ENCODE results near the gene HIF1AN.
"Not testable (repeated sequence)": the region's sequence is repeated elsewhere in the genome, so short reads cannot be mapped to it uniquely, and the experiment has no call there.

Gene HIF1AN

DNA sequence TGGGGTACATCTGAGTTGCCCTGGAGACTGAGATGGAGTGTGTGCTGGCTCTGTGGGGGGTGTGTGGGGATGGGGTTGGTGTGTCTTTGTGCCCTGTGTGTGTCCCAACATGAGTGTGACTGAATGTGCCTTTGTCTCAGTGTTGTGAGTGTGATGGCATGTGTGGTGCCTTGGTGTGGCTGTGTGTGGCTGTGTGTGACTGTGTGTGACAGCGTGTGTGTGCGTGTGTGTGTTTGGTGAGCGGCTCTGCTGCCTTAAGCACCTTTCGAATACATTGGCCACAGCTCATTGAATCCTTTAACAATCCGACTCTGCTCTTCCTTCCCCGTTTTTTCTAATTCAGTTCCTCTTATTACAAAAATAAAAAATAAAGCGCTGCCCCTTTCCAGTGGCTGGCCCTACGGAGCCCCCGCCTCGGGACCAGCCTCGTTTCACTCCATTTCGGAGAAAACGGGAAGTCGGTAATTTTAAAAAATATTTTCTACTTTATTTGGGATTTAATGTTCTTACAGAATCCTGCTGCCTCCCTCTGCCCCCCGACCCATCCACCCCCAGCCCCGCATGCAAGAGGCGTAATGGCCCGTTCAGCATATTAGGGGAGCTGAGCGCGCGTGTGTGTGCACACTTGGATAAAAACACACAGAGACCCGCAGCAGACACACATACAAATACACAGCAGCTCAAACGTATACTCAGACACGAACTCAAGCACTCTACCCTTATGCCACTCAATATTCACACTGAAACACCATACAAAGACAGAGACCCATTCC lies 35.5 kb downstream of the HIF1AN start:
- in situ Hi-C loops (cut with HindIII; ENCODE audit: low pct_ligation_motif_present, low sequenced_read_pairs) = no loop called here
- no peaks in the 10 kb centered on the region for H3K36me3 ChIP-seq (replicated peaks)
- H3K27me3 ChIP-seq (replicated peaks) = peaks cover 34% of the 10 kb centered on the region
- no peak overlapping the region for H3K27ac ChIP-seq
- no peak for DNase-seq
- TF ChIP-seq, protein P1, sequence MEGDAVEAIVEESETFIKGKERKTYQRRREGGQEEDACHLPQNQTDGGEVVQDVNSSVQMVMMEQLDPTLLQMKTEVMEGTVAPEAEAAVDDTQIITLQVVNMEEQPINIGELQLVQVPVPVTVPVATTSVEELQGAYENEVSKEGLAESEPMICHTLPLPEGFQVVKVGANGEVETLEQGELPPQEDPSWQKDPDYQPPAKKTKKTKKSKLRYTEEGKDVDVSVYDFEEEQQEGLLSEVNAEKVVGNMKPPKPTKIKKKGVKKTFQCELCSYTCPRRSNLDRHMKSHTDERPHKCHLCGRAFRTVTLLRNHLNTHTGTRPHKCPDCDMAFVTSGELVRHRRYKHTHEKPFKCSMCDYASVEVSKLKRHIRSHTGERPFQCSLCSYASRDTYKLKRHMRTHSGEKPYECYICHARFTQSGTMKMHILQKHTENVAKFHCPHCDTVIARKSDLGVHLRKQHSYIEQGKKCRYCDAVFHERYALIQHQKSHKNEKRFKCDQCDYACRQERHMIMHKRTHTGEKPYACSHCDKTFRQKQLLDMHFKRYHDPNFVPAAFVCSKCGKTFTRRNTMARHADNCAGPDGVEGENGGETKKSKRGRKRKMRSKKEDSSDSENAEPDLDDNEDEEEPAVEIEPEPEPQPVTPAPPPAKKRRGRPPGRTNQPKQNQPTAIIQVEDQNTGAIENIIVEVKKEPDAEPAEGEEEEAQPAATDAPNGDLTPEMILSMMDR (IDR thresholded peaks at IDR 0.05; ENCODE audit: low read depth, low read length, missing control alignments) = no peak
- H3K4me3 ChIP-seq (ENCODE audit: low read depth, low read length) = no peak overlapping the region

DNA sequence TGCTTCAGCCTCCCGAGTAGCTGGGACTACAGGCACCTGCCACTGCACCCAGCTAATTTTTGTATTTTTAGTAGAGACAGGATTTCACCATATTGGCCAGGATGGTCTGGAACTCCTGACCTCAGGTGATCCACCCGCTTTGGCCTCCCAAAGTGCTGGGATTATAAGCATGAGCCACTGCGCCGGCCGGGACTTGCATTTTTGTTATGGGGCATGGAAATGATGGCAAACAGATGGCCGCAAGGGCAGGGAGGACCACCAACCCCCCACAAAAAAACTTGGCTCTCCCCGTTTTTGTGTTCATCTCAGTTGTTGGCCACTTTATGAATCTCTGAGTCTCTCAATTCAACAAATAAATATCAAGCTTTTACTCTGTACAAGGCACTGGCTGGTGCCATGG lies 39.4 kb downstream of the HIF1AN start:
- H3K27ac ChIP-seq; H3K27me3 ChIP-seq (replicated peaks); H3K36me3 ChIP-seq (replicated peaks); DNase-seq; H3K4me3 ChIP-seq (ENCODE audit: low read depth, low read length); in situ Hi-C loops (cut with HindIII; ENCODE audit: low pct_ligation_motif_present, low sequenced_read_pairs): not testable (repeated sequence)

DNA sequence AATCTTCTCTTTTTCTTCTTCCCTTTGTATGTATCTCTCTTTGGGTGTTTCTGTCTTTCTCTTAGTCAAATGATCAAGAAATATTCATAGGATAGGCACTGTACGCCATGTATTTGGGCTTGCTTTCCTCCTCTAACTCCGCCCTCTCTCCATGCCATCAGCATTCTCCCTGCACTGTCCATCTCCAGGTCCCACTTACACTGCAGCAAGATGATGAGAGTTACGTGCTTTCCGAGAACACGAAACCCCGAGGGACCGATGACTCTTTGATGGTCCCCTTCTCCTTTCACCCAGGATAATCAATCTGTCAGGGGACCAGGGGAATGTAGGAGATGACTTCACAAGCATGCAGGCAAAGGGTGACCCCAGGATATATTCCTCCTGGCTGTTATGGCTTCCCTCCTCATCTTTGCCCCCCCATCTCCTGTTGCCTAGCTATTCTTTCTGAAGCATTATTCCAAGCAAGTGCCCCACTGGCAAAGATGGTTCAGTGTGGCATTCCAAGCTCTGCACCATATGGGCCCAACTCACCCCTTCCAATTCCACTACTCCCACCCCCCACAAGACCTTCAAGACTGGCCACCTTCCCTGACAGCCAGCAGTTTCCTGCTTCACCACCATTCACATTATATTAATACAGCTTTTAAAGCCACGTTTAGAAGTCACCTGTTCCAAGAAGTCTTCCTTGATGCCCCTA lies 40.0 kb downstream of the HIF1AN start:
- TF ChIP-seq, protein P1 (IDR thresholded peaks at IDR 0.05; ENCODE audit: low read depth, low read length, missing control alignments) = no peak
- no peak overlapping the region for H3K27ac ChIP-seq
- no peak for DNase-seq
- no peaks in the 10 kb centered on the region for H3K36me3 ChIP-seq (replicated peaks)
- peaks cover 2% of the 10 kb centered on the region for H3K27me3 ChIP-seq (replicated peaks)
- in situ Hi-C loops (cut with HindIII; ENCODE audit: low pct_ligation_motif_present, low sequenced_read_pairs) = no loop called here
- no peak overlapping the region for H3K4me3 ChIP-seq (ENCODE audit: low read depth, low read length)

DNA sequence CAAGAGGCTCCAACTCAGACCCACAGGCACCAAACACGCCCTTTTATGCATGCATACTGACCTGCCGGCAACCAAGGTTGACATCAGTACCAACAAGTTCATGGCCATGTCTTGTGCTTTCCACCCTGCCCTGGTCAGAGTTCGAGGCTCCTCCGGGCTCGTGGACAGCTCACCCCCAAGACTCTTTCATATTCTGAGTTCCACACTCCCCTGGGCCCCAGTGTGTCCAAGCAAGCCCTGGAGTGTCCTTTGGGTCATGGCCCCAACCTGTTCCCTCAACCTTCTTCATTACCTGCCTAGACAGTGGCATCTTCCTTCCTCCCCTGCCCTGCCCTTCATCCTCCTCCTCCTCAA lies 40.5 kb downstream of the HIF1AN start:
- Histone ChIP-seq H3K4me3 (ENCODE audit: low read depth, low read length) (no peak overlapping the region), H3K27me3 (replicated peaks) (peaks cover 2% of the 10 kb centered on the region), H3K27ac (no peak overlapping the region), H3K36me3 (replicated peaks) (no peaks in the 10 kb centered on the region)
- in situ Hi-C loops (cut with HindIII; ENCODE audit: low pct_ligation_motif_present, low sequenced_read_pairs) = no loop called here
- no peak for DNase-seq
- TF ChIP-seq, protein P1 (IDR thresholded peaks at IDR 0.05; ENCODE audit: low read depth, low read length, missing control alignments) = no peak

DNA sequence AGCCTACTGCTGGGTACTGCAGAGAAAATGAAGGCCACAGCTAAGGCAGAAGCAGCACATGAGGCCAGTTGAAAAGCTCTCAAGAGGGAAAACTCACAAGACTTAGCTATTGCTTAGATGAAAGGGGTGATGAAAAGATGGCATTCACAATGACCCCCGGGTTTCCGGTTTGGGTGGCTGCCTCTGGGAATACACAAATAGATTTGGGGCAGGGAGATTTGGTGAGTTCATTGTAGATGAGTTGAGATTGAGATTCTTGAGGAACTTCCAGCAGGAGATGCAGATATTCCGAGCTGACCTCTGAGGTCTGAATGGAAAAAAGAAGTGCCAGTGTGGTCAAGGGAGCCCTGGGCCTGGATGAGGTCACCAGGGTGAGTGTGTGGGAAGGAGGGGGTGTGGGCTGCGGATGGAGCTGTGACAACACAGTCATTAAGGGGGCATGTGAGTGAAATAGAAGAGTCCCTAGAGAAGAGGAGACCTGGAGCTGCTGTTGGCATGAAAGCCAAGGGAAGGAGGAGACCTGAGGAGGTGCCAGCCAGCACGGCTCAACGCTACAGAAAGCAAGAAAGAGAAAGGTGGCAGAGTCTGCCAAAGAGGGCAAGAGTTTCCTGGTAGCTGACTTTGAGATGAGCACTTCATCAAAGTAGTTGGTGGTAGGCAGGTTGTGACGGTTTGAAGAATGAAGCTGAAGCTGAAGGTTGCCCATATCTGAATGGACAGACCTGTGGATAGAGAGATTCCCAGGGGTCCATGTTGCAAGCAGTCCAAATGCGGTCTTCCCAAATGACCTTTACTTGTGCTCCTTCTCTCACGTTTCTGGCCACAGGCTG lies 43.7 kb downstream of the HIF1AN start:
- no peak overlapping the region for H3K27ac ChIP-seq
- peaks cover 3% of the 10 kb centered on the region for H3K27me3 ChIP-seq (replicated peaks)
- TF ChIP-seq, protein P1 (IDR thresholded peaks at IDR 0.05; ENCODE audit: low read depth, low read length, missing control alignments) = no peak
- in situ Hi-C loops (cut with HindIII; ENCODE audit: low pct_ligation_motif_present, low sequenced_read_pairs) = no loop called here
- H3K4me3 ChIP-seq (ENCODE audit: low read depth, low read length) = no peak overlapping the region
- DNase-seq = no peak
- H3K36me3 ChIP-seq (replicated peaks) = no peaks in the 10 kb centered on the region

DNA sequence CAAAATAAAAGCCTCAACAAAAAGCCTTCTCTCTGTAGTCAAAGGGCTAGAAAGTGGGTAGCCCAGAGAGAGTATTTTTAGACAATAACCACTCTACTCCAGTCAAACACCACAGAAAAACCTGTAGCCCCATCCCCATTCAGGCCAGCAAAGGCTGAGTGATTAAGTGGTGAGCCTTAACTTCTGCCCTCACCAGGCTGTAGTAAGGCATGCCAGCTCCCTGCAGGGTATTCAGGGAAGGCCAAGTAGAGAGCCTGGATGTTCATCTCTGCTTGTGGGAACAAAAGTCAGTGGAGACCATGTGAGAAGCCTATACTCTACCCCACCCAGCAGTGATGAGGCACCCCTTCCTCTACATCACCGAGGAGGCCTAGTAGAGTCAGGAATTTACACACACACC lies 51.2 kb downstream of the HIF1AN start:
- TF ChIP-seq, protein P1 (IDR thresholded peaks at IDR 0.05; ENCODE audit: low read depth, low read length, missing control alignments) = no peak
- Histone ChIP-seq H3K27me3 (replicated peaks) (peaks cover 21% of the 10 kb centered on the region), H3K27ac (no peak overlapping the region), H3K4me3 (ENCODE audit: low read depth, low read length) (no peak overlapping the region), H3K36me3 (replicated peaks) (no peaks in the 10 kb centered on the region)
- no peak for DNase-seq
- in situ Hi-C loops (cut with HindIII; ENCODE audit: low pct_ligation_motif_present, low sequenced_read_pairs) = no loop called here
